Spleen (tissue), 11 donors: ENCODE data around the gene CDKN2AIPNL. TPM values are rescaled to one million over a fixed set of nuclear protein-coding genes. Genes with fewer than 3 reads are reported as not detected.
A peak's percentile ranks its signal among the peaks of the same experiment; 100 is the strongest.

Experiments
- DNase-seq: peaks from one replicate; pipeline ENCODE4 v3.0.0-alpha.2; 2020
- H3K27ac ChIP-seq, 8 donors: fragments of 200-600 bp; sonication (generic) in 7 of 8; 1 replicate in 4 of 8; 2 replicates in 4 of 8; pipeline versions ENCODE4 v1.5.0 to v1.8.0; 2016 to 2021; ENCODE audit warnings: inconsistent platforms in 4 of 8, mild to moderate bottlenecking in 4 of 8, moderate library complexity in 1 of 8
- H3K27me3 ChIP-seq, 7 donors: fragments of 200-600 bp; sonication (generic) in 6 of 7; replicated peaks in 1 of 7; 1 replicate in 4 of 7; 2 replicates in 3 of 7; pipeline versions ENCODE4 v1.5.0 to v1.8.0; 2016 to 2021; ENCODE audit warnings: inconsistent platforms in 3 of 7, mild to moderate bottlenecking in 1 of 7
- H3K36me3 ChIP-seq, 6 donors: fragments of 200-600 bp; sonication (generic) in 5 of 6; 1 replicate in 4 of 6; 2 replicates in 2 of 6; pipeline versions ENCODE4 v1.5.0 to v1.8.0; 2016 to 2021; ENCODE audit warnings: inconsistent platforms in 2 of 6
- H3K4me1 ChIP-seq, 6 donors: fragments of 200-600 bp; sonication (generic) in 5 of 6; 1 replicate in 3 of 6; 2 replicates in 3 of 6; pipeline versions ENCODE4 v1.5.0 to v1.8.0; 2016 to 2021; ENCODE audit warnings: inconsistent platforms in 3 of 6
- H3K4me3 ChIP-seq, 8 donors: fragments of 200-600 bp; sonication (generic) in 7 of 8; 1 replicate in 4 of 8; 2 replicates in 4 of 8; pipeline versions ENCODE4 v1.5.0 to v1.8.0; 2016 to 2021; ENCODE audit warnings: inconsistent platforms in 4 of 8, mild to moderate bottlenecking in 4 of 8, moderate library complexity in 2 of 8
- H3K9me3 ChIP-seq, 8 donors: fragments of 200-600 bp; sonication (generic) in 7 of 8; 1 replicate in 4 of 8; 2 replicates in 4 of 8; pipeline versions ENCODE4 v1.5.0 to v1.8.0; 2016 to 2021; ENCODE audit warnings: inconsistent platforms in 4 of 8
- CTCF ChIP-seq, 11 experiments: fragments of 200-600 bp in 7 of 11; fragments of 450-650 bp in 4 of 11; sonication (generic) in 4 of 11; IDR thresholded peaks in 8 of 11; conservative IDR thresholded peaks in 3 of 11; 1 replicate in 7 of 11; 2 replicates in 4 of 11; pipeline versions ENCODE4 v1.4.0 to v1.8.0; 2016 to 2021; ENCODE audit warnings: antibody characterized with exemption in 11 of 11, inconsistent platforms in 4 of 11, mild to moderate bottlenecking in 1 of 11
- POLR2A ChIP-seq, 3 donors: fragments of 450-650 bp; IDR thresholded peaks; one replicate each; pipeline ENCODE4 v1.5.1; 2017; ENCODE audit warnings: antibody characterized with exemption in 3 of 3, mild to moderate bottlenecking in 1 of 3
- POLR2AphosphoS5 ChIP-seq, 3 donors: sonication (generic); formaldehyde crosslinking; IDR thresholded peaks; one replicate each; pipeline ENCODE4 v1.5.1; 2017; ENCODE audit warnings: antibody characterized with exemption in 3 of 3
- WGBS, 5 donors: extraction: QIAGEN DNeasy Blood & Tissue Kit in 3 of 5; methylation state at CpG; one replicate each; pipeline versions ENCODE4 v1.1.5 to v1.1.7; 2013 to 2018; 5-methylcytosine and 5-hydroxymethylcytosine counted together
- intact Hi-C: fragments of 100-400 bp; cut with DNase I; formaldehyde crosslinking; loops from one replicate; pipeline ENCODE4 v1.15.0; 2023; ENCODE audit warnings: low total_unique reads
- polyA plus RNA-seq, 3 donors: library from polyadenylated mRNA; stranded (reverse); fragments of 200-250 nt; gene quantifications; one replicate each; pipeline ENCODE4 v1.2.1, GENCODE V29; 2013
- total RNA-seq, 7 donors: library from RNA; depleted of rRNA in 3 of 7; stranded (reverse); fragments of >200 nt in 3 of 7; fragmentation: NEBNext Ultra II Directional in 4 of 7; extraction: Animal tissue kit (Norgen Biotek cat#: 25700) in 4 of 7; gene quantifications; one replicate each; pipeline versions ENCODE4 v1.1.0 to v1.2.1, GENCODE V29; 2016 to 2021
- donor health status: healthy with polysubstance abuse.
- donor health status: DM: no; HTN: no; CAD: no; lungs with moderate emphysema.
- donor health status: DM: no; HTN: no; CAD: no.
- donor health status: Bipolar disorder and iron deficiency.
- donor health status: healthy.
- donor health status: DM: no; HTN: no; CAD: no.
- donor health status: DM: yes; HTN: yes; CAD: no.

Gene CDKN2AIPNL
- total and polyA plus RNA-seq, 10 donors: 13.1 to 42.7 (median 16.3) TPM

- Histone ChIP-seq H3K4me1 (peaks cover 15 to 39% (median 19%) of the 10 kb centered on the region in 6 donors), H3K36me3 (no peaks in the 10 kb centered on the region), H3K4me3 (no peak overlapping the region), H3K27ac (peak overlapping the region in 5 of 8 donors; percentile 46 to 65 (median 60)), H3K27me3 (no peaks in the 10 kb centered on the region), H3K9me3 (no peaks in the 10 kb centered on the region)
- WGBS, 5 donors: 52 to 80% (median 57%) methylated on average over 6 to 7 of the region's 7 CpGs
- peak in 2 of 3 donors; percentile 48 to 85 for TF ChIP-seq POLR2AphosphoS5 (IDR thresholded peaks at IDR 0.05)
- TF ChIP-seq CTCF (IDR thresholded peaks at IDR 0.05 in 8 of 11, conservative IDR thresholded peaks at IDR 0.05 in 3 of 11): no peak
- intact Hi-C loops: no loop called here
- peak; percentile 66 for DNase-seq
These were observed 27.6 kb upstream of the CDKN2AIPNL start for GRCh38 chr5:134439210-134439654.

GRCh38 chr5:134438721-134439123 lies 27.0 kb upstream of the CDKN2AIPNL start:
- 89 to 95% (median 95%) methylated on average over 6 to 7 of the region's 7 CpGs for WGBS, 5 donors
- Histone ChIP-seq H3K4me1 (peaks cover 15 to 39% (median 19%) of the 10 kb centered on the region in 6 donors), H3K9me3 (no peaks in the 10 kb centered on the region), H3K4me3 (no peak overlapping the region), H3K36me3 (no peaks in the 10 kb centered on the region), H3K27me3 (no peaks in the 10 kb centered on the region), H3K27ac (peak overlapping the region in 5 of 8 donors; percentile 46 to 65 (median 60))
- DNase-seq: peak; percentile 64
- intact Hi-C loops: no loop called here
- TF ChIP-seq CTCF (IDR thresholded peaks at IDR 0.05 in 8 of 11, conservative IDR thresholded peaks at IDR 0.05 in 3 of 11) (no peak), POLR2A (IDR thresholded peaks at IDR 0.05) (no peak), POLR2AphosphoS5 (IDR thresholded peaks at IDR 0.05) (no peak)

GRCh38 chr5:134437847-134438581 lies 26.3 kb upstream of the CDKN2AIPNL start:
- peak overlapping the region in 3 of 8 donors; percentile 60 to 68 (median 63) for H3K27ac ChIP-seq

More at GRCh38 chr5:134437847-134438581, 26.3 kb upstream of the CDKN2AIPNL start:
- 71 to 87% (median 80%) methylated on average over 3 to 7 of the region's 7 CpGs for WGBS, 5 donors
- peaks cover 15 to 39% (median 19%) of the 10 kb centered on the region in 6 donors for H3K4me1 ChIP-seq
- H3K9me3 ChIP-seq: no peaks in the 10 kb centered on the region
- no peaks in the 10 kb centered on the region for H3K36me3 ChIP-seq
- no peak overlapping the region for H3K4me3 ChIP-seq
- intact Hi-C loops: no loop called here
- no peaks in the 10 kb centered on the region for H3K27me3 ChIP-seq
- TF ChIP-seq POLR2A (IDR thresholded peaks at IDR 0.05) (no peak), POLR2AphosphoS5 (IDR thresholded peaks at IDR 0.05) (no peak), CTCF (IDR thresholded peaks at IDR 0.05 in 8 of 11, conservative IDR thresholded peaks at IDR 0.05 in 3 of 11) (no peak)
- DNase-seq: peak; percentile 59
